Measurements from ENCODE around the gene ANTXR1. TPM values are rescaled to one million over a fixed set of nuclear protein-coding genes. Genes with fewer than 3 reads are reported as not detected.

Gene ANTXR1
- total and polyA plus RNA-seq, 2 of the 8 experiments (the other 6 are each of a cell fraction or from before 2014, with no cell fraction given) = 15.8 to 44.3 TPM

GRCh38 chr2:69154106-69154505 is 141.1 kb downstream of the ANTXR1 start:
- Histone ChIP-seq H3K23me2 (ENCODE audit: low read depth, low read length) (no peaks in the 10 kb centered on the region), H2BK12ac (ENCODE audit: low read depth, low read length) (no peak overlapping the region), H2BK120ac (replicated peaks; ENCODE audit: low read depth, low read length) (no peak overlapping the region), H3K14ac (ENCODE audit: insufficient read length) (no peak overlapping the region), H4K8ac (ENCODE audit: extremely low read depth, insufficient read depth, low read length) (no peak overlapping the region), H3K4ac (replicated peaks; ENCODE audit: insufficient read length, low read depth, low read length) (no peak overlapping the region), H3K79me2 (ENCODE audit: control insufficient read depth in 1 of 2, insufficient read depth in 2 of 2, low read length in 2 of 2) (no peaks in the 10 kb centered on the region), H3K36me3 (ENCODE audit: control insufficient read depth in 2 of 4, insufficient read depth in 4 of 4, low read length in 3 of 4) (no peaks in the 10 kb centered on the region; a peak in 1 of 8 replicates), H3K9ac (replicated peaks in 1 of 4; ENCODE audit: extremely low read depth in 1 of 4, low read depth in 3 of 4, low read length in 3 of 4) (no peak overlapping the region), H3K27me3 (replicated peaks in 1 of 4; ENCODE audit: control insufficient read depth in 3 of 4, extremely low read depth in 1 of 4, insufficient read depth in 3 of 4, low read length in 3 of 4) (no peaks in the 10 kb centered on the region), H3K18ac (ENCODE audit: extremely low read depth, low read length) (no peak overlapping the region), H3K4me3 (ENCODE audit: extremely low read depth in 1 of 4, insufficient read depth in 2 of 4, low read depth in 3 of 4, low read length in 4 of 4) (no peak overlapping the region), H4K20me1 (replicated peaks in 1 of 2; ENCODE audit: control insufficient read depth in 1 of 2, insufficient read depth in 2 of 2, low read length in 2 of 2) (no peaks in the 10 kb centered on the region), H3K4me1 (replicated peaks in 1 of 4; ENCODE audit: control insufficient read depth in 3 of 4, insufficient read depth in 4 of 4, low read length in 3 of 4) (peaks cover 2 to 9% (median 4%) of the 10 kb centered on the region in 4 experiments; a peak in 3 of 7 replicates), H2BK15ac (ENCODE audit: low read length) (no peak overlapping the region), H3K79me1 (ENCODE audit: low read depth, low read length) (no peaks in the 10 kb centered on the region), H3K4me2 (ENCODE audit: insufficient read depth in 1 of 2, low read depth in 2 of 2, low read length in 2 of 2) (no peak overlapping the region; a peak in 1 of 4 replicates), H4K5ac (ENCODE audit: insufficient read length, low read depth, low read length) (no peak overlapping the region), H4K91ac (replicated peaks; ENCODE audit: insufficient read length, low read length) (no peak overlapping the region), H2BK20ac (ENCODE audit: low read length) (no peak overlapping the region), H2AK5ac (ENCODE audit: low read depth, low read length) (no peak overlapping the region), H3K27ac (ENCODE audit: low read depth, low read length) (no peak overlapping the region), H3K56ac (replicated peaks; ENCODE audit: insufficient read length, low read depth, low read length) (no peak overlapping the region), H3K23ac (ENCODE audit: insufficient read length) (no peak overlapping the region), H2AFZ (ENCODE audit: low read length) (no peak overlapping the region), H3K9me3 (ENCODE audit: insufficient read depth in 2 of 2, low read depth in 1 of 2, low read length in 1 of 2) (no peaks in the 10 kb centered on the region), H2BK5ac (ENCODE audit: low read depth, low read length) (no peak overlapping the region)
- TF ChIP-seq, protein P1, sequence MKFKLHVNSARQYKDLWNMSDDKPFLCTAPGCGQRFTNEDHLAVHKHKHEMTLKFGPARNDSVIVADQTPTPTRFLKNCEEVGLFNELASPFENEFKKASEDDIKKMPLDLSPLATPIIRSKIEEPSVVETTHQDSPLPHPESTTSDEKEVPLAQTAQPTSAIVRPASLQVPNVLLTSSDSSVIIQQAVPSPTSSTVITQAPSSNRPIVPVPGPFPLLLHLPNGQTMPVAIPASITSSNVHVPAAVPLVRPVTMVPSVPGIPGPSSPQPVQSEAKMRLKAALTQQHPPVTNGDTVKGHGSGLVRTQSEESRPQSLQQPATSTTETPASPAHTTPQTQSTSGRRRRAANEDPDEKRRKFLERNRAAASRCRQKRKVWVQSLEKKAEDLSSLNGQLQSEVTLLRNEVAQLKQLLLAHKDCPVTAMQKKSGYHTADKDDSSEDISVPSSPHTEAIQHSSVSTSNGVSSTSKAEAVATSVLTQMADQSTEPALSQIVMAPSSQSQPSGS (IDR thresholded peaks at IDR 0.05; ENCODE audit: low read length) = no peak
- TF ChIP-seq CBX5 (IDR thresholded peaks at IDR 0.05; ENCODE audit: low read depth, low read length) = no peak
- no peak for TF ChIP-seq RAD21 (IDR thresholded peaks at IDR 0.05 in 1 of 2, conservative IDR thresholded peaks at IDR 0.05 in 1 of 2; ENCODE audit: low read depth in 2 of 2, low read length in 2 of 2)
- no peak for TF ChIP-seq EGR1 (IDR thresholded peaks at IDR 0.05; ENCODE audit: borderline replicate concordance, low read depth, low read length)
- no peak for TF ChIP-seq BACH1 (IDR thresholded peaks at IDR 0.05; ENCODE audit: low read length)
- TF ChIP-seq PHF8 (conservative IDR thresholded peaks at IDR 0.05; ENCODE audit: low read depth, low read length) = no peak
- no peak for TF ChIP-seq FOSL1 (IDR thresholded peaks at IDR 0.05; ENCODE audit: insufficient read depth, low read depth, low read length)
- no peak for DNase-seq (ENCODE audit: low read depth in 1 of 2, low spot score in 2 of 2)
- CTCF ChIA-PET (ENCODE audit: partially characterized antibody) = interaction anchor here (0.6 kb wide), 1 partner anchor 74 kb away, joined by 3 read pairs; no protein-coding TSS in a partner anchor
- FAIRE-seq = no peak
- 82% methylated on average over 2 of the region's 2 CpGs; no CpG with 5 or more reads in 1 of the 2 experiments for WGBS, 2 experiments (ENCODE audit: extremely low coverage in 1 of 2, insufficient coverage in 1 of 2, insufficient read length in 1 of 2, insufficient replicate concordance in 2 of 2, low coverage in 1 of 2, low lambda C conversion rate in 2 of 2, missing lambda C conversion rate in 1 of 2)
- POLR2A ChIA-PET (ENCODE audit: partially characterized antibody) = interaction anchor here (1.6 kb wide), 1 partner anchor 8 kb away, joined by 3 read pairs; no protein-coding TSS in a partner anchor

Measured in H1 (cell line).